GM12873 (cell line): Measurements from ENCODE around the gene ZNF483.

ENCODE experiments used
- CTCF ChIP-seq: IDR thresholded peaks from 2 replicates; pipeline ENCODE4 v1.5.1; 2012; ENCODE audit warnings: low read depth, mild to moderate bottlenecking, moderate library complexity, low read length, control low read depth; ENCODE audit not compliant: insufficient read depth; ENCODE audit errors: missing control alignments

ZNF483 gene

GRCh38 chr9:111610845-111611244, 85.9 kb downstream of the ZNF483 start:
- no peak for TF ChIP-seq CTCF

DNA sequence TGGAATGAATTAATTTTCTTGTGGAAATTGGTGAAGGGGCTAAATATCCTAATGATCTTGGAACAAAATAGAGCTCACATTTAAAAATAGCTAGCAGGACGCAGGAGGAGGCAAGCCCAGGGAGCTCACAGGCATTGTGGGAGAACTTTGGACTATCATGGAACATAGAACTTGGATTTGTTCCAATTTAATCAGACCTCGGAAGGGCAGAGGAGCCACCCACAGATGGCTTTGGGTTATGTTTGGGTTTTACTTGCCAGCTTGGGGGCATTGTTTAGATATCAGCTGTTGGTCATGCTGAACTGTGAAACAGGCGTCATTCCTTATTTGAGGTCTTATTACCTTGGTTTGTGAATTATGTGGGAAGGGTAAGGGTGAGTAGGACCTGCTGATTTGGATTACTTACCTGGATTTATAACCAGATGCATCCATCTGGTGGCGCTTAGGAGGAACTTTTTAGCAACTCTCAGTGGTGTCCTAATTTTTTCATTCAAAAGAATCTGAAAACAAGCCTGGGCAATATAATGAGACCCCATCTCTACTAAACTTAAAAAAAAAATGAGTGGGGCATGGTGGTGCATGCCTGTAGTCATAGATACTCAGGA, 88.6 kb downstream of the ZNF483 start:
- no peak for TF ChIP-seq CTCF

GRCh38 chr9:111615928-111616327, 90.9 kb downstream of the ZNF483 start:
- no peak for TF ChIP-seq CTCF

DNA sequence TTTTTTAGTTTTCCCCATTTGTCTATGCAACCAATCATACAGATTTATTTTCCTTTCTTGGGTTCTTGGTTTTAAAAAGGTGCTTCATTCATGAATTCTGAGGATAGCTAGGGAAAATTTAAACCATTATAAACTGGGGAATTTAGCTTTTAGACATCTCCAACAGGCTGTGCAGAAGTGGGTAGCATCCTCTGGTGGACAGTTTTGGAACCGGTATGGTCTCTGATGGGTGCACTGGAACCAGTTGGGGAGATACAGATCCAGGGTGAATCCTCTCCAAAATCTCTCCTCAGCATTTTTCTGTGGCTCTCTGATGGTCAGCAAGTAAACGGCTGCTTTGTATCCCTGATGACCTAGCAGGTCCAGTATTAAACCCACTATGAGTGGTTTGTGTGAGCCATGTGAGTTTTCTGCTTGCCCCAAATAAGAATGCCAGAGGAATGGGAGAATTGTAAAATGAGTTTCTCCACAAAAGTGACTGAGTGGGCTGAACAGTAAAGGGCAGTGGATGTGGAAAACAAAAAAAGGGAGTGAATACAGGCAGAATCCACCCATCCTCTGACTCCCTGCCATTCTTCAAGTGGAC, 97.0 kb downstream of the ZNF483 start:
- TF ChIP-seq CTCF = peak; percentile 94

DNA sequence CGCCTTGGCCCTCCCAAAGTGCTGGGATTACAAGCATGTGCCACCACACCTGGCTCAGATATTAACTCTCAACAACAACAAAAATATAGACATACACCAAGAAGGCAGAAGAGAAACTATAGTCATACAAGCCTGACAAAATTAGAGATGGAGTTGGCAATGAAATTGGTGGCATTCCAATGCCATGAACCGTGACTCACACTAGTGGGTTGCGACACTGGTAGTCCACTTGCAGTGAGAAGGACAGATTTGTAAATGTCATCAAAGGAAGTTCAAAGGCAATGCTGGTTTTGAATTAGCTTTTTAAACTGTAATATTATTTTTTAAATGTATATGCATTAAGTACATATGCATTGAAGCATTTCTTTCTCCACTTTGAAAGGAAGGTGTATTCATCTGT, 97.6 kb downstream of the ZNF483 start:
- no peak for TF ChIP-seq CTCF
